SK-N-MC (cell line): ENCODE measurements around the gene ACCSL.

Experiments used
- EZH2 ChIP-seq: fragments of 200-600 bp; sonication (generic); IDR thresholded peaks from one replicate; pipeline ENCODE4 v1.6.1; 2017; ENCODE audit warnings: antibody characterized with exemption
- FOXP2 ChIP-seq: optimal IDR thresholded peaks from 2 replicates; pipeline ENCODE3; 2011; ENCODE audit warnings: mild to moderate bottlenecking, moderate library complexity; ENCODE audit not compliant: insufficient read depth; ENCODE audit errors: extremely low read length, control extremely low read depth
- POLR2AphosphoS5 ChIP-seq: IDR thresholded peaks from 2 replicates; pipeline ENCODE4 v1.6.1; 2012; ENCODE audit warnings: mild to moderate bottlenecking, low read depth, low read length, borderline replicate concordance

DNA sequence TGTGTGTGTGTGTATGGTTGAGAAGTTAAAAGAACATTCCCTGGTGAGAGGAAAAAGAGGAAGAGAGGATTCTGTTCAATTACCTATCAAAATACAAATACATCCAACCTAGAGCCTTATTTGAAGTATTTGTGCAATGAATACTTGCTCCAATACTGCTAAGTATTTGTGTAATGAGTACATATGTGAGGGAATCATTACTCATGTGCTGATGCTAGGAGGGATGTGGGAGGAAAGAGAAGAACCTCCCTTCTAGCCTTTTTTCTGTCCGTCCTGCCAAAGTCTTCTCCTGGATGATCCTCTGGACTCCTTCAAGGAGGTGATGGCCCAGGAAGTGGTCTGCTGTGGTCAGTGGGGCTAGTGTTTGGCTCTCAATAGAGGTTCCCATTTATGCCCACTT, 36.0 kb upstream of the ACCSL start:
- TF ChIP-seq EZH2: no peak
- TF ChIP-seq POLR2AphosphoS5: no peak
- no peak for TF ChIP-seq FOXP2
